SJCRH30 (cell line): ENCODE measurements around the gene RAB11FIP3. TPM values are rescaled to one million over a fixed set of nuclear protein-coding genes. Genes with fewer than 3 reads are reported as not detected.

ENCODE experiments used
- DNase-seq, 2 experiments: peaks; one replicate each; pipeline ENCODE4 v3.0.0-alpha.2; 2015 to 2020
- H3K27ac ChIP-seq: fragments of 250-450 bp; sonication (Bioruptor Pico); 2 replicates; pipeline ENCODE4 v1.5.1; 2020; ENCODE audit warnings: mild to moderate bottlenecking, moderate library complexity
- H3K27me3 ChIP-seq: fragments of 250-450 bp; sonication (Bioruptor Pico); 2 replicates; pipeline ENCODE4 v1.5.1; 2020; ENCODE audit warnings: mild to moderate bottlenecking, moderate library complexity
- H3K36me3 ChIP-seq: fragments of 250-450 bp; sonication (Bioruptor Pico); 2 replicates; pipeline ENCODE4 v1.5.1; 2020; ENCODE audit warnings: mild to moderate bottlenecking, moderate library complexity
- H3K4me1 ChIP-seq: fragments of 250-450 bp; sonication (Bioruptor Pico); 2 replicates; pipeline ENCODE4 v1.5.1; 2020; ENCODE audit warnings: mild to moderate bottlenecking, moderate library complexity
- H3K4me3 ChIP-seq: fragments of 250-450 bp; sonication (Bioruptor Pico); 2 replicates; pipeline ENCODE4 v1.5.1; 2020; ENCODE audit warnings: mild to moderate bottlenecking, moderate library complexity
- H3K9me3 ChIP-seq: fragments of 250-450 bp; sonication (Bioruptor Pico); replicated peaks from 2 replicates; pipeline ENCODE4 v1.5.1; 2020; ENCODE audit warnings: mild to moderate bottlenecking, moderate library complexity
- total RNA-seq: library from RNA; depleted of rRNA; stranded (reverse); fragments of >200 nt; shearing (Covaris generic); gene quantifications from 2 replicates; pipeline ENCODE4 v1.2.3, GENCODE V29; 2014

RAB11FIP3 gene
- total RNA-seq, 1 experiment from 2014 or later, result 30.2 TPM

GRCh38 chr16:426115-426905, 861 bp downstream of the RAB11FIP3 start:
- Histone ChIP-seq H3K27me3 (no peaks in the 10 kb centered on the region), H3K4me1 (peaks cover under 1% of the 10 kb centered on the region; the same call in 1 of the 2 replicates), H3K9me3 (no peaks in the 10 kb centered on the region), H3K4me3 (peak overlapping the region; percentile 63), H3K27ac (no peak overlapping the region), H3K36me3 (no peaks in the 10 kb centered on the region; the same call in 1 of the 2 replicates)
- DNase-seq, result no peak

GRCh38 chr16:426906-427249, 1.4 kb downstream of the RAB11FIP3 start:
- Histone ChIP-seq H3K9me3 (no peaks in the 10 kb centered on the region), H3K4me3 (peak overlapping the region; percentile 63), H3K27ac (no peak overlapping the region), H3K36me3 (no peaks in the 10 kb centered on the region; the same call in 1 of the 2 replicates), H3K4me1 (peaks cover 4% of the 10 kb centered on the region), H3K27me3 (no peaks in the 10 kb centered on the region)
- no peak for DNase-seq

GRCh38 chr16:427250-427649, 1.8 kb downstream of the RAB11FIP3 start:
- peak overlapping the region; percentile 63 for H3K4me3 ChIP-seq
- no peaks in the 10 kb centered on the region; the same call in 1 of the 2 replicates for H3K36me3 ChIP-seq
- H3K27ac ChIP-seq, result no peak overlapping the region
- no peaks in the 10 kb centered on the region for H3K9me3 ChIP-seq
- H3K4me1 ChIP-seq, result peaks cover 4% of the 10 kb centered on the region
- no peak for DNase-seq
- H3K27me3 ChIP-seq, result no peaks in the 10 kb centered on the region

- Histone ChIP-seq H3K27me3 (no peaks in the 10 kb centered on the region), H3K9me3 (no peaks in the 10 kb centered on the region), H3K27ac (no peak overlapping the region), H3K4me1 (peaks cover 4% of the 10 kb centered on the region), H3K36me3 (peaks cover 7% of the 10 kb centered on the region; the same call in 1 of the 2 replicates), H3K4me3 (no peak overlapping the region)
- no peak for DNase-seq
Observed at GRCh38 chr16:430904-431303, 5.5 kb downstream of the RAB11FIP3 start.

- Histone ChIP-seq H3K27ac (peak overlapping the region; percentile 85), H3K4me1 (peaks cover 40% of the 10 kb centered on the region), H3K36me3 (peaks cover 3% of the 10 kb centered on the region), H3K9me3 (no peaks in the 10 kb centered on the region), H3K4me3 (no peak overlapping the region), H3K27me3 (no peaks in the 10 kb centered on the region)
- peak; percentile 96 to 97 for DNase-seq
Observed at GRCh38 chr16:440627-441026, 15.2 kb downstream of the RAB11FIP3 start.

GRCh38 chr16:441447-441846, 16.0 kb downstream of the RAB11FIP3 start:
- peaks cover 40% of the 10 kb centered on the region for H3K4me1 ChIP-seq
- H3K27me3 ChIP-seq, result no peaks in the 10 kb centered on the region
- H3K9me3 ChIP-seq, result no peaks in the 10 kb centered on the region
- DNase-seq, result no peak
- H3K27ac ChIP-seq, result peak overlapping the region; percentile 85
- H3K36me3 ChIP-seq, result peaks cover 3% of the 10 kb centered on the region
- H3K4me3 ChIP-seq, result no peak overlapping the region

GRCh38 chr16:442976-443375, 17.5 kb downstream of the RAB11FIP3 start:
- Histone ChIP-seq H3K4me3 (no peak overlapping the region), H3K27me3 (no peaks in the 10 kb centered on the region), H3K27ac (no peak overlapping the region), H3K4me1 (peaks cover 40% of the 10 kb centered on the region), H3K36me3 (peaks cover 3% of the 10 kb centered on the region), H3K9me3 (no peaks in the 10 kb centered on the region)
- DNase-seq, result no peak

GRCh38 chr16:444027-444426, 18.6 kb downstream of the RAB11FIP3 start:
- Histone ChIP-seq H3K27me3 (no peaks in the 10 kb centered on the region), H3K4me3 (no peak overlapping the region), H3K27ac (no peak overlapping the region), H3K9me3 (no peaks in the 10 kb centered on the region), H3K4me1 (peaks cover 37% of the 10 kb centered on the region), H3K36me3 (peaks cover 3% of the 10 kb centered on the region; the same call in 1 of the 2 replicates)
- no peak for DNase-seq

GRCh38 chr16:445566-445965, 20.1 kb downstream of the RAB11FIP3 start:
- DNase-seq, result no peak
- Histone ChIP-seq H3K36me3 (peaks cover 3% of the 10 kb centered on the region; the same call in 1 of the 2 replicates), H3K27ac (no peak overlapping the region), H3K9me3 (no peaks in the 10 kb centered on the region), H3K27me3 (no peaks in the 10 kb centered on the region), H3K4me1 (peaks cover 23% of the 10 kb centered on the region), H3K4me3 (no peak overlapping the region)

GRCh38 chr16:450385-450784, 24.9 kb downstream of the RAB11FIP3 start:
- Histone ChIP-seq H3K9me3 (no peaks in the 10 kb centered on the region), H3K4me3 (no peak overlapping the region), H3K27me3 (no peaks in the 10 kb centered on the region), H3K36me3 (no peaks in the 10 kb centered on the region), H3K27ac (no peak overlapping the region), H3K4me1 (no peaks in the 10 kb centered on the region)
- no peak for DNase-seq

- DNase-seq, result no peak
- Histone ChIP-seq H3K36me3 (no peaks in the 10 kb centered on the region), H3K4me1 (no peaks in the 10 kb centered on the region), H3K27me3 (no peaks in the 10 kb centered on the region), H3K9me3 (no peaks in the 10 kb centered on the region), H3K27ac (no peak overlapping the region), H3K4me3 (no peak overlapping the region)
Observed at GRCh38 chr16:450785-451512, 25.5 kb downstream of the RAB11FIP3 start.

GRCh38 chr16:454397-454940, 29.0 kb downstream of the RAB11FIP3 start:
- Histone ChIP-seq H3K27ac (no peak overlapping the region), H3K27me3 (no peaks in the 10 kb centered on the region), H3K9me3 (no peaks in the 10 kb centered on the region), H3K4me1 (peaks cover 13% of the 10 kb centered on the region), H3K36me3 (no peaks in the 10 kb centered on the region), H3K4me3 (no peak overlapping the region)
- no peak for DNase-seq

GRCh38 chr16:455453-455852, 30.0 kb downstream of the RAB11FIP3 start:
- no peaks in the 10 kb centered on the region for H3K9me3 ChIP-seq
- H3K36me3 ChIP-seq, result no peaks in the 10 kb centered on the region
- no peaks in the 10 kb centered on the region for H3K27me3 ChIP-seq
- H3K4me3 ChIP-seq, result no peak overlapping the region
- H3K27ac ChIP-seq, result no peak overlapping the region
- no peak for DNase-seq
- peaks cover 13% of the 10 kb centered on the region for H3K4me1 ChIP-seq

GRCh38 chr16:456891-457483, 31.5 kb downstream of the RAB11FIP3 start:
- no peak overlapping the region for H3K27ac ChIP-seq
- no peaks in the 10 kb centered on the region for H3K27me3 ChIP-seq
- no peak overlapping the region for H3K4me3 ChIP-seq
- H3K4me1 ChIP-seq, result peaks cover 13% of the 10 kb centered on the region
- no peaks in the 10 kb centered on the region for H3K36me3 ChIP-seq
- DNase-seq, result peak; percentile 34 to 67
- no peaks in the 10 kb centered on the region for H3K9me3 ChIP-seq
